AG04449 (cell line): ENCODE measurements around the gene APH1B.

Experiments used
- CTCF ChIA-PET: fragments of 350-600 bp; formaldehyde crosslinking; extraction: SDS; loops from one replicate; lab custom pipeline; 2021; ENCODE audit warnings: antibody characterized with exemption; lab: Yijun Ruan, JAX
- POLR2A ChIA-PET: fragments of 400-600, 350-600 bp; formaldehyde crosslinking; extraction: SDS; loops from one replicate; lab custom pipeline; 2020; ENCODE audit warnings: antibody characterized with exemption, inconsistent platforms; lab: Yijun Ruan, JAX
- DNase-seq: peaks from one replicate; pipeline ENCODE4 v3.0.0-alpha.2; 2010; ENCODE audit warnings: low read depth, low spot score
- H3K4me3 ChIP-seq: 2 replicates; pipeline ENCODE4 v1.5.1; 2011; ENCODE audit warnings: low read depth, mild to moderate bottlenecking, control low read depth, low read length
- CTCF ChIP-seq: IDR thresholded peaks from one replicate; pipeline ENCODE4 v1.5.1; 2011; ENCODE audit warnings: mild to moderate bottlenecking, moderate library complexity, low read length, control low read depth, inconsistent platforms; ENCODE audit not compliant: insufficient read depth; ENCODE audit errors: missing control alignments

The APH1B gene

DNA sequence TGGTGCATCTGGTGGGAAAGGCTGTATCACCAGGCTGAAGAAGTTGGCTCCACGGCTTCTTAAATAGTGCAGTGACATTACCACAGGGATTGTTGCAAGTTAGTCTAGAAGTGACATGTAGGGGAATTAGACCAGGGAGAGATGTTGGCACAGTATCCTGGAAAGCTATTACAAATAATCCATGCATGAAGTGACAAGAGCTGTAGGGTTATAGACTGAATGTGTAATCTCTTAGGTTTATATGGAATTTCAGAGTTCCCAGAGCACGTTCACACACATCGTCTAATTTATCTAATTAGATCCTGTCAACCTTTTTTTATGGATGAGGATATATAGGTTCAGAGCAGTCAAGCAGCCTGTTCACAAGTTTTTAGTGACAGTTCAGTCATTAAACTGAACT is 37.3 kb upstream of the APH1B start:
- no peak for DNase-seq
- no peak overlapping the region for H3K4me3 ChIP-seq
- POLR2A ChIA-PET: no interaction called here
- CTCF ChIA-PET: no interaction called here
- no peak for TF ChIP-seq CTCF

- no peak overlapping the region for H3K4me3 ChIP-seq
- no peak for TF ChIP-seq CTCF
- DNase-seq: no peak
- POLR2A ChIA-PET: interaction anchor here (0.6 kb wide), 1 partner anchor 604 kb away, joined by 3 read pairs; no protein-coding TSS in a partner anchor
- CTCF ChIA-PET: no interaction called here
Observed at GRCh38 chr15:63241316-63241715, 36.1 kb upstream of the APH1B start.

DNA sequence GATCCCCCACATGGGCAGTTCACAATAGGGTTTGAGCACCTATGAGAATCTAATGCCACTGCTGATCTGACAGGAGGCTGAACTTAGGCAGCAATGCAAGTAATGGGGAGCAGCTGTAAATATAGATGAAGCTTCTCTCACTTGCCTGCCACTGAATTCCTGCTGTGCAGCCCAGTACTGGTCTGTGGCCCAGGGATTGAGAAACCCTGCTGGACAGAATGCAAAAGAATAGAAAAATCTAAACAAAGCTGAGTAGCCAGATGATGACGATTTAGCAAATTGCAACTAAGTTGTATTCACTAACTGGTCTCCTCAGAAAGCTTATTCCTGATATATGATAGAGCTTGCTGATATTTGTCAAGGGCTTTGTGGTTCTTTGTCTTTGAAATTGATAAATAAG is 34.3 kb upstream of the APH1B start:
- CTCF ChIA-PET: interaction anchor here (1.0 kb wide), 1 partner anchor 10 kb away, joined by 3 read pairs; no protein-coding TSS in a partner anchor
- no peak for DNase-seq
- POLR2A ChIA-PET: interaction anchor here (1.2 kb wide), 1 partner anchor 86 kb away, joined by 3 read pairs; the partner anchor contains the start of gene RPS27L
- H3K4me3 ChIP-seq: no peak overlapping the region
- no peak for TF ChIP-seq CTCF

DNA sequence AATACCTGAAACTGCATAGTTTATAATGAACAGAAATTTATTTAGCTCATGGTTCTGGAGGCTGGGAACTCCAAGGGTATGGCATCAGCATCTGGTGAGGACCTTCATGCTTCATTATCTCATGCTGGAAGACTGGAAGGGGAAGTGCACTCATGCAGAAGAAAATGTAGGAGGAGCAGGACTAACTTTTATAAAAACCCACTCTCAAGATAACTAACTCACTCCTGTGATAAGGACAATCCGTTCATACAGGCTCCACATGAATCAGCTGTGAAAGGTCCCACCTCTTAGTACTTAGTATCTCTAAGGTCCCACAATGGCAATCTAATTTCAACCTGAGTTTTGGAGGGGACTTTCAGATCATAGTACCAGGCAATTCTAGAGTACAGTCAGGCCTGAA is 33.6 kb upstream of the APH1B start:
- DNase-seq: no peak
- ChIA-PET POLR2A (no interaction called here), CTCF (interaction anchor here (1.0 kb wide), 1 partner anchor 10 kb away, joined by 3 read pairs; no protein-coding TSS in a partner anchor)
- TF ChIP-seq CTCF: no peak
- no peak overlapping the region for H3K4me3 ChIP-seq

DNA sequence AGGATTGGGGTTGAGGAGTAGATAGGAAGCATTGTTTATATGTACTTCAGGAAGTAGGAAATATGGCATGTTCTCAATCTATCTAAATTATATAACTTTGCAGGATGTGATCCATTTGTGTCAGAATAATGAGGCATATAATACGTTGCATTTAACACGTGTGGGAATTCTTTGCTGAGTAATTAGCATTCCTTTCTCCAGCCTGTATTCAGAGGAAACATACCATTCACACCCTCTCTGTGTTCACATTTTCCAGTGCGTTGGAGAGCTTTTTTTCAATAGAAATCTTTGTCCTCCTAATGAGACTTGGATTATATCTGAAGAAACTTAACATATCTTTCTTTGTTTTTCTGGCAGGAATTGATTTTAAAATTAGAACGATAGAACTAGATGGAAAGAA is 33.0 kb upstream of the APH1B start:
- no peak overlapping the region for H3K4me3 ChIP-seq
- DNase-seq: no peak
- CTCF ChIA-PET: interaction anchor here (0.9 kb wide), 2 partner anchors 22 to 150 kb away, joined by 3 to 4 read pairs; no protein-coding TSS in a partner anchor
- POLR2A ChIA-PET: no interaction called here
- no peak for TF ChIP-seq CTCF

- no peak for DNase-seq
- no peak for TF ChIP-seq CTCF
- ChIA-PET POLR2A (no interaction called here), CTCF (interaction anchor here (0.9 to 1.1 kb wide), 3 partner anchors 21 to 151 kb away, joined by 3 to 4 read pairs (median 3); no protein-coding TSS in a partner anchor)
- H3K4me3 ChIP-seq: no peak overlapping the region
Observed at GRCh38 chr15:63244976-63245645, 32.3 kb upstream of the APH1B start.
